Fibroblast of lung (primary cell): ENCODE data around the gene MLLT10.

Experiments
- CTCF ChIP-seq, 2 donors: IDR thresholded peaks in 1 of 2; conservative IDR thresholded peaks in 1 of 2; 1 replicate in 1 of 2; 2 replicates in 1 of 2; pipeline ENCODE4 v1.5.1; 2011 to 2012; ENCODE audit warnings: low read length in 2 of 2, control low read depth in 1 of 2, inconsistent platforms in 1 of 2, low read depth in 1 of 2, mild to moderate bottlenecking in 1 of 2
- EZH2 ChIP-seq: IDR thresholded peaks from 2 replicates; pipeline ENCODE4 v1.5.1; 2012; ENCODE audit warnings: low read length, control low read depth, mild to moderate bottlenecking; ENCODE audit errors: missing control alignments

DNA sequence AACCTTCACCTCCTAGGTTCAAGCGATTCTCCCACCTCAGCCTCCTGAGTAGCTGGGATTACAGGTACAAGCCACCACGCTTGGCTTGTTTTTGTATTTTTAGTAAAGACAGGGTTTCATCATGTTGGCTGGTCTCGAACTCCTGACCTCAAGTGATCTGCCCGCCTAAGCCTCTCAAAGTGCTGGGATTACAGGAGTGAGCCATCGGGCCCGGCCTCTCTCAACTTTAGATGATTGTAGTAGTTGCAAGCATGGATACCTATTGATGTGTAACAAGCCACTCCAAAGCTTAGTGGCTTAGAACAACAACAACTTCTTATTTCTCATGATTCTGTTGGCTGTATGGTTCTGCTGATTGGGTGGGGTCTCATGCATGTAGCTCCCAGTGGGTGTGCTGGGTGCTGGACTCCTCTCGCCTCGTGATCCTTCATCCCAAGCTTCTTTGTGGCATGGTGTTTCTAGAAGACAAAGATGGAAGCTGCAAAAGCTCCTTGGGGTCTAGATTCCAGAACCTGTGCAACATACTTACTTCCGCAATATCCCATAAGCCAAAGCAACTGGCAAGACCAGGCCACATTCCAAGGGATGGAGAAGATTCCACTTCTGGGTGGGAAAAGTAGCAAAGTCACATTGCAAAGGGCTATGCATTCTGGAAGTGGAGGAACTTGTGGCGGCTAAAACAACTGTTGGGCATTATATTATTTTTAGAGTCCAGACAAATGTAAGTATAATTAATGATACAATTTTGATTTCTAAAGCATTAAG is 46.4 kb upstream of the MLLT10 start:
- no peak for TF ChIP-seq CTCF (conservative IDR thresholded peaks at IDR 0.05 in 1 of 2, IDR thresholded peaks at IDR 0.05 in 1 of 2; ENCODE audit: low read depth in 1 of 2, low read length in 2 of 2)
- TF ChIP-seq EZH2: no peak
